GM23338 (cell line): ENCODE results near the gene FGF1.

Experiments used
- CREB1 ChIP-seq: fragments of 250-450 bp; sonication (Bioruptor Pico); IDR thresholded peaks from 2 replicates; pipeline ENCODE4 v1.5.0; 2020; ENCODE audit warnings: low read depth, mild to moderate bottlenecking, moderate library complexity
- CTCF ChIP-seq, 2 experiments: fragments of 200-600 bp in 1 of 2; sonication (generic) in 1 of 2; conservative IDR thresholded peaks; 2 replicates each; pipeline versions ENCODE4 v1.5.1 to v1.6.1; 2016 to 2017; ENCODE audit warnings: antibody characterized with exemption in 2 of 2, low read depth in 2 of 2, mild to moderate bottlenecking in 2 of 2, moderate library complexity in 1 of 2
- ETS1 ChIP-seq: IDR thresholded peaks from 2 replicates; pipeline ENCODE4 v1.6.1; 2016; ENCODE audit warnings: antibody characterized with exemption
- EZH2 ChIP-seq: fragments of 200-600 bp; sonication (generic); IDR thresholded peaks from one replicate; pipeline ENCODE4 v1.8.0; 2017; ENCODE audit warnings: antibody characterized with exemption, mild to moderate bottlenecking, low read depth; ENCODE audit not compliant: unreplicated experiment
- EZH2phosphoT487 ChIP-seq: fragments of 200-600 bp; sonication (generic); IDR thresholded peaks from one replicate; pipeline ENCODE4 v1.8.1; 2018; ENCODE audit warnings: antibody characterized with exemption; ENCODE audit not compliant: unreplicated experiment
- JUNB ChIP-seq: IDR thresholded peaks from one replicate; pipeline ENCODE4 v1.6.1; 2016; ENCODE audit warnings: antibody characterized with exemption; ENCODE audit not compliant: unreplicated experiment
- NANOG ChIP-seq: IDR thresholded peaks from 2 replicates; pipeline ENCODE4 v1.6.1; 2016; ENCODE audit warnings: antibody characterized with exemption, borderline replicate concordance
- POLR2AphosphoS5 ChIP-seq: IDR thresholded peaks from 2 replicates; pipeline ENCODE4 v1.6.1; 2016; ENCODE audit warnings: antibody characterized with exemption, low read depth
- REST ChIP-seq: IDR thresholded peaks from one replicate; pipeline ENCODE4 v1.6.1; 2018; ENCODE audit warnings: antibody characterized with exemption; ENCODE audit not compliant: unreplicated experiment

- no peak for TF ChIP-seq POLR2AphosphoS5
- no peak for TF ChIP-seq CTCF (conservative IDR thresholded peaks at IDR 0.05; ENCODE audit: low read depth in 2 of 2)
- TF ChIP-seq EZH2phosphoT487, result no peak
- no peak for TF ChIP-seq JUNB
- no peak for TF ChIP-seq EZH2
- TF ChIP-seq REST, result no peak
- TF ChIP-seq CREB1, result no peak
- TF ChIP-seq ETS1, result no peak
- no peak for TF ChIP-seq NANOG
These were observed 69.9 kb downstream of the FGF1 start for GRCh38 chr5:142615948-142616347.
